A673 (cell line): ENCODE measurements around the gene RSPH3.

Source experiments
- EZH2 ChIP-seq: fragments of 200-600 bp; sonication (generic); IDR thresholded peaks from 2 replicates; pipeline ENCODE4 v1.6.1; 2017; ENCODE audit warnings: borderline replicate concordance, low read depth, mild to moderate bottlenecking, mixed read lengths, antibody characterized with exemption, low read length; ENCODE audit not compliant: poor library complexity, severe bottlenecking
- TF ChIP-seq, protein P1 (sequence below): fragments of 300-800, 200-600 bp; sonication (generic); conservative IDR thresholded peaks from 2 replicates; pipeline ENCODE4 v1.5.1; 2017; ENCODE audit warnings: low read depth, mild to moderate bottlenecking, antibody characterized with exemption, low read length, moderate library complexity, mixed read lengths

DNA sequence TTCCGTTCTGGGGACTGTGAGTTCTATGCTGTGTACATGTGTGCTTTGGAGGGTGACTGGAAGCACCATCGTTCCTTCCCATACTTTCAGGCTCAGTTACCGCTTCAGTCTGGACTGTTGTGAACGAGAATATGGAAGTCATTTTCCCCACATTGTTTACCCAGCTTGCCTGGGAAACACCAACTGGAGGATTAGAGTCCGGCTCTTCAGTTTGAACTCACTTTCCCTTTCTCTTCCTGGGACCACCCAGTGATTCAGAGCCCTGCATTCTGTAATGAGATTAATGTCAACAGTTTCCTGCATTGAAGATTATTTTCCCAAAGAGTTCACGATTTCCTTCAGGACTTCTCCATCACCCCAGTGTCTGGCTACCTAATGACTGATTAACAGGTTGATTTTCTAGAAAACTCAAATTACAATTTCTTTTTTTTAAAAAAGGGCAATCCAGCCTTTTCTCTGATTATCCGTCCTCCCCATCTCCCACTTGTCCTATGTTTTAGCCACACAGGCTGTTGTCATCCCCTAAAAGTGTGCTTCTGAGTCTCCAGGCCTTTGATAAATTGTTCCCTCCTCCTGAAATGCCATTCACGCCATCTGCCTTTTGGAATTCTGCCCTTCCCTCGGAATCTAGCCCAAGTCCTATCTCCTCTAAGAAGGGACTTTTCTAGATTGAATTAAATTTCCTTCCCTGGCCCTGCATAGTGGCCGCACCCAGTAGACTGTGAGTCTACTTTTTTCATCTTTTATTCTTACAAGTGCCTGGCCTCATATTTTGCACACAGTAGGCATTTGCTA, 48.1 kb upstream of the RSPH3 start:
- TF ChIP-seq, protein P1, sequence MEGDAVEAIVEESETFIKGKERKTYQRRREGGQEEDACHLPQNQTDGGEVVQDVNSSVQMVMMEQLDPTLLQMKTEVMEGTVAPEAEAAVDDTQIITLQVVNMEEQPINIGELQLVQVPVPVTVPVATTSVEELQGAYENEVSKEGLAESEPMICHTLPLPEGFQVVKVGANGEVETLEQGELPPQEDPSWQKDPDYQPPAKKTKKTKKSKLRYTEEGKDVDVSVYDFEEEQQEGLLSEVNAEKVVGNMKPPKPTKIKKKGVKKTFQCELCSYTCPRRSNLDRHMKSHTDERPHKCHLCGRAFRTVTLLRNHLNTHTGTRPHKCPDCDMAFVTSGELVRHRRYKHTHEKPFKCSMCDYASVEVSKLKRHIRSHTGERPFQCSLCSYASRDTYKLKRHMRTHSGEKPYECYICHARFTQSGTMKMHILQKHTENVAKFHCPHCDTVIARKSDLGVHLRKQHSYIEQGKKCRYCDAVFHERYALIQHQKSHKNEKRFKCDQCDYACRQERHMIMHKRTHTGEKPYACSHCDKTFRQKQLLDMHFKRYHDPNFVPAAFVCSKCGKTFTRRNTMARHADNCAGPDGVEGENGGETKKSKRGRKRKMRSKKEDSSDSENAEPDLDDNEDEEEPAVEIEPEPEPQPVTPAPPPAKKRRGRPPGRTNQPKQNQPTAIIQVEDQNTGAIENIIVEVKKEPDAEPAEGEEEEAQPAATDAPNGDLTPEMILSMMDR: no peak
- TF ChIP-seq EZH2: no peak
